ENCODE results near the gene COL1A1.

- TF ChIP-seq POLR2AphosphoS5 (IDR thresholded peaks at IDR 0.05; ENCODE audit: insufficient read depth in 1 of 2, low read depth in 1 of 2) = peak in 1 of 2 donors; percentile 47
- TF ChIP-seq CTCF (IDR thresholded peaks at IDR 0.05) = no peak
Observed at GRCh38 chr17:50148226-50149090, 53.0 kb downstream of the COL1A1 start.
